ENCODE results near the gene AKAP8. TPM values are rescaled to one million over a fixed set of nuclear protein-coding genes. Genes with fewer than 3 reads are reported as not detected.

The AKAP8 gene
- total RNA-seq, 4 donors from 2014 or later = 21.6 to 75.2 (median 47.5) TPM

GRCh38 chr19:15393963-15394362, 14.4 kb upstream of the AKAP8 start:
- intact Hi-C loops (cut with DNase I; ENCODE audit: low total_unique reads) (no loop called here), in situ Hi-C loops (cut with MboI; ENCODE audit: low pct_ligation_motif_present in 1 of 4, low pct_unique_long_range_greater_than_20kb in 1 of 4, low sequenced_read_pairs in 3 of 4) (no loop called here)
- TF ChIP-seq POLR2AphosphoS5 (IDR thresholded peaks at IDR 0.05) (no peak), EP300 (IDR thresholded peaks at IDR 0.05; ENCODE audit: low read depth) (no peak), CTCF (IDR thresholded peaks at IDR 0.05) (no peak), POLR2A (IDR thresholded peaks at IDR 0.05) (no peak)
- H3K36me3 ChIP-seq = peaks cover 0 to 50% (median 18%) of the 10 kb centered on the region in 4 donors
- no peak overlapping the region for H3K4me3 ChIP-seq
- H3K9me3 ChIP-seq = no peaks in the 10 kb centered on the region
- H3K27ac ChIP-seq = no peak overlapping the region
- no peak for DNase-seq
- no peaks in the 10 kb centered on the region for H3K27me3 ChIP-seq
- H3K4me1 ChIP-seq = peaks cover 0 to 5% (median 0%) of the 10 kb centered on the region in 4 donors

GRCh38 chr19:15390814-15391213, 11.2 kb upstream of the AKAP8 start:
- 56 to 76% methylated on average over 2 of the region's 2 CpGs for WGBS, 2 donors (ENCODE audit: low coverage in 1 of 2)
- no peak for TF ChIP-seq CTCF (IDR thresholded peaks at IDR 0.05)
- no peak for TF ChIP-seq EP300 (IDR thresholded peaks at IDR 0.05; ENCODE audit: low read depth)
- TF ChIP-seq POLR2A (IDR thresholded peaks at IDR 0.05) = no peak
- no peak for TF ChIP-seq POLR2AphosphoS5 (IDR thresholded peaks at IDR 0.05)
- Histone ChIP-seq H3K36me3 (peaks cover 0 to 22% (median 5%) of the 10 kb centered on the region in 4 donors), H3K27me3 (no peaks in the 10 kb centered on the region), H3K9me3 (no peaks in the 10 kb centered on the region), H3K27ac (no peak overlapping the region), H3K4me1 (peaks cover 0 to 5% (median 0%) of the 10 kb centered on the region in 4 donors), H3K4me3 (no peak overlapping the region)
- intact Hi-C loops (cut with DNase I; ENCODE audit: low total_unique reads) = no loop called here
- no peak for DNase-seq
- in situ Hi-C loops (cut with MboI; ENCODE audit: low pct_ligation_motif_present in 1 of 4, low pct_unique_long_range_greater_than_20kb in 1 of 4, low sequenced_read_pairs in 3 of 4) = no loop called here

- H3K27me3 ChIP-seq = no peaks in the 10 kb centered on the region
- H3K36me3 ChIP-seq = no peaks in the 10 kb centered on the region
- in situ Hi-C loops (cut with MboI; ENCODE audit: low pct_ligation_motif_present in 1 of 4, low pct_unique_long_range_greater_than_20kb in 1 of 4, low sequenced_read_pairs in 3 of 4) (no loop called here), intact Hi-C loops (cut with DNase I; ENCODE audit: low total_unique reads) (no loop called here)
- H3K9me3 ChIP-seq = no peaks in the 10 kb centered on the region
- TF ChIP-seq CTCF (IDR thresholded peaks at IDR 0.05) (no peak), POLR2AphosphoS5 (IDR thresholded peaks at IDR 0.05) (no peak), EP300 (IDR thresholded peaks at IDR 0.05; ENCODE audit: low read depth) (no peak), POLR2A (IDR thresholded peaks at IDR 0.05) (no peak)
- H3K4me1 ChIP-seq = peaks cover 16 to 25% (median 20%) of the 10 kb centered on the region in 4 donors
- WGBS, 2 donors (ENCODE audit: low coverage in 1 of 2) = 83 to 96% methylated on average over 4 to 6 of the region's 6 CpGs
- DNase-seq = no peak
- H3K27ac ChIP-seq = no peak overlapping the region
- no peak overlapping the region for H3K4me3 ChIP-seq
Observed at GRCh38 chr19:15381864-15382263, 2.3 kb upstream of the AKAP8 start.

GRCh38 chr19:15381429-15381828, 1.8 kb upstream of the AKAP8 start:
- H3K9me3 ChIP-seq = no peaks in the 10 kb centered on the region
- in situ Hi-C loops (cut with MboI; ENCODE audit: low pct_ligation_motif_present in 1 of 4, low pct_unique_long_range_greater_than_20kb in 1 of 4, low sequenced_read_pairs in 3 of 4) (no loop called here), intact Hi-C loops (cut with DNase I; ENCODE audit: low total_unique reads) (no loop called here)
- H3K36me3 ChIP-seq = no peaks in the 10 kb centered on the region
- H3K4me3 ChIP-seq = no peak overlapping the region
- peaks cover 16 to 29% (median 25%) of the 10 kb centered on the region in 4 donors for H3K4me1 ChIP-seq
- no peak for DNase-seq
- H3K27ac ChIP-seq = no peak overlapping the region
- TF ChIP-seq POLR2AphosphoS5 (IDR thresholded peaks at IDR 0.05) = no peak
- no peak for TF ChIP-seq CTCF (IDR thresholded peaks at IDR 0.05)
- TF ChIP-seq EP300 (IDR thresholded peaks at IDR 0.05; ENCODE audit: low read depth) = no peak
- no peak for TF ChIP-seq POLR2A (IDR thresholded peaks at IDR 0.05)
- H3K27me3 ChIP-seq = no peaks in the 10 kb centered on the region
- WGBS, 2 donors (ENCODE audit: low coverage in 1 of 2) = 81 to 89% methylated on average over 2 of the region's 2 CpGs
